GM12874 (cell line): ENCODE measurements around the gene LRRC73.

Experiments
- TF ChIP-seq, protein P1 (sequence below): IDR thresholded peaks from 2 replicates; pipeline ENCODE4 v1.5.1; 2011; ENCODE audit warnings: low read depth, mild to moderate bottlenecking, control low read depth, low read length, moderate library complexity; ENCODE audit not compliant: insufficient read depth

The LRRC73 gene

DNA sequence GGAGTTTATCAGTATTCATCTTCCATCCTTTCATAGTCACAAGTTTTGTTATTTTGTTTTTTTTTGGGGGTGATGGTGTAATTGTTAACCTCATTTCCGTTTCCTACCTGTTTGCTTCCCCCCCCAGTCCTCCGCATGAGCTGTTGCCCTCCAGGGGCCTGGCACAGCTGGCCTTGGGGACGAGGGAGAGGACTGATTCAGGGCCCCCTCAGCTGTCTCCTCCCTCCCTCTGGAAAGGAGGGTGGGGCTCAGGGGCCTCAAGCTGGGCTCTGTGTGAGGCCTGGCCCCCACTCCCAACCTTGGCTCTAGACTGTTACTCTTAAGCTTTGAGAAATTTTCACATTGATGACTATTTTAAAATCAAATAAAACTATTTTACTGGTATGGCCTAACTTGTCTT, 4.0 kb downstream of the LRRC73 start:
- TF ChIP-seq, protein P1, sequence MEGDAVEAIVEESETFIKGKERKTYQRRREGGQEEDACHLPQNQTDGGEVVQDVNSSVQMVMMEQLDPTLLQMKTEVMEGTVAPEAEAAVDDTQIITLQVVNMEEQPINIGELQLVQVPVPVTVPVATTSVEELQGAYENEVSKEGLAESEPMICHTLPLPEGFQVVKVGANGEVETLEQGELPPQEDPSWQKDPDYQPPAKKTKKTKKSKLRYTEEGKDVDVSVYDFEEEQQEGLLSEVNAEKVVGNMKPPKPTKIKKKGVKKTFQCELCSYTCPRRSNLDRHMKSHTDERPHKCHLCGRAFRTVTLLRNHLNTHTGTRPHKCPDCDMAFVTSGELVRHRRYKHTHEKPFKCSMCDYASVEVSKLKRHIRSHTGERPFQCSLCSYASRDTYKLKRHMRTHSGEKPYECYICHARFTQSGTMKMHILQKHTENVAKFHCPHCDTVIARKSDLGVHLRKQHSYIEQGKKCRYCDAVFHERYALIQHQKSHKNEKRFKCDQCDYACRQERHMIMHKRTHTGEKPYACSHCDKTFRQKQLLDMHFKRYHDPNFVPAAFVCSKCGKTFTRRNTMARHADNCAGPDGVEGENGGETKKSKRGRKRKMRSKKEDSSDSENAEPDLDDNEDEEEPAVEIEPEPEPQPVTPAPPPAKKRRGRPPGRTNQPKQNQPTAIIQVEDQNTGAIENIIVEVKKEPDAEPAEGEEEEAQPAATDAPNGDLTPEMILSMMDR, result no peak

DNA sequence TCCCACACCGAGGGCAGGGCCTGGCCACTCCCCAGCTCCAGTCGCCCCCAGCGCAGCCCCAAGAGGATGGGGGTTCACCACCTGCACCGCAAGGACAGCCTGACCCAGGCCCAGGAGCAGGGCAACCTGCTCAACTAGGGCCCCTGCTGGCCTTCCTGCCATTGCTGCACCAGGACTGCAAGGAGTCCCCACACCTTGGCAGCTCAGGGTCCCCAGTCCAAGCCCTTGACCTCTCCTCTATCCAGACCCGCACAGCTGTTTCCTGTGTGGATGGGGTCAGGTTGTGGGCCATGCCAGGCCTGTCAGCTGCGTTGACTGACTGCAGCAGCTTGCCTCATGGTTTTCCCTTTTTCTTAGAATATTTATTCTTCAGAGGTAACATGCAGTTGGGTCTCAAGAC, 4.4 kb downstream of the LRRC73 start:
- TF ChIP-seq, protein P1, result no peak

DNA sequence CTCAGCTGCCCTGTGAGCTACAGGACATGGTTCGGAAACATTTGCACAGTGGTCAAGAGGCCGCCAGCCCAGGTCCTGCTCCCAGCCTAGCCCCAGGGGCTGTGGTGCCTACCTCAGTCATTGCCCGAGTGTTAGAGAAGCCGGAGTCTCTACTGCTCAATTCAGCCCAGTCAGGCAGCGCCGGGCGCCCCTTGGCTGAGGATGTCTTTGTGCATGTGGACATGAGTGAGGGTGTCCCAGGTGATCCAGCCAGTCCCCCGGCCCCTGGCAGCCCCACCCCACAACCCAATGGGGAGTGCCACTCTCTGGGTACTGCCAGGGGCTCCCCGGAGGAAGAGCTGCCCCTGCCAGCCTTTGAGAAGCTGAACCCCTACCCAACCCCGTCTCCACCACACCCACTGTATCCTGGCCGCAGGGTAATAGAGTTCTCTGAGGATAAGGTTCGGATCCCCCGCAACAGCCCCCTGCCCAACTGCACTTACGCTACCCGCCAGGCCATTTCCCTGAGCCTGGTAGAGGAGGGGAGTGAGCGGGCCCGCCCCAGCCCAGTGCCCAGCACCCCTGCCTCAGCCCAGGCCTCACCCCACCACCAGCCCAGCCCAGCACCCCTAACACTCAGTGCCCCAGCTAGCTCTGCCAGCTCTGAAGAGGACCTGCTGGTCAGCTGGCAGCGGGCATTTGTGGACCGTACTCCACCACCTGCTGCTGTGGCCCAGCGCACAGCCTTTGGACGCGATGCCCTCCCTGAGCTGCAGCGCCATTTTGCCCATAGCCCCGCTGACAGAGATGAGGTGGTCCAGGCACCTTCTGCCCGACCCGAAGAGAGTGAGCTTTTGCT, 5.2 kb downstream of the LRRC73 start:
- TF ChIP-seq, protein P1, result no peak

DNA sequence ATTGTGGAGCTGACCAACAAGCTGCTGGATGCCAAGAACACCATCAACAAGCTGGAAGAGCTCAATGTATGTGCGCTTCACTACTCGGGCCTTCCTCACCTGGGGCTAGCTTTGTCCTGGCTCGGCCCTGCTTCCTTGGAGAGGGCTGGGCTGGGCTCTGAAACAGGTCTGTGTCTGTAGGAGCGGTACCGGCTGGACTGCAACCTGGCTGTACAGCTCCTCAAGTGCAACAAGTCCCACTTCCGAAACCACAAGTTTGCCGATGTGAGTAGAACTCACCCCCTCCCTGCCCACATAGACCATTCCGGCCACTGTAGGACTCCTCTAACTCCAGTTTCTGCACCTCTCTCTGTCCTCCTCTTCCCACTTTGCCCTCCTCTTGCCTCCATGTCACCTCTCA, 6.7 kb downstream of the LRRC73 start:
- TF ChIP-seq, protein P1, result no peak

DNA sequence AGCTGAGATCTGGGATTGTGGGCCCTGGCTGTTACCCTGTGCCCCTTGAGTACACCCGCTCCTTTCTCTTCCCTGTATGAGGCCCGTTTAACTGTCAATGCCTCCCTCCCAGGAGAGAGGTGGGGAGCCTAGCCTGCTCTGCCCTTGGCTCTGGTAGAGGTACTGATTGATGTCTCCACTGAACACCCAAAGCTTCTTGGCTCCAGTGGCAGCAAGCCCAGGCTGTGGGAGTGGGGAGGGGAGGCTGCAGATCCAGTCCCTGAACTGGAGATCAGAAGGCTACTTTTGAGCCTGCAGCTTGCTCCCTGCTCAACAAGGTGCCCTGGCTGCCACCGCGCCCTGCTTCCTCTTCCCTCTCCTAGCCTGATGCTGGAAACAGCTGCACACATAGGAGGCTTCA, 7.5 kb downstream of the LRRC73 start:
- TF ChIP-seq, protein P1, result no peak

DNA sequence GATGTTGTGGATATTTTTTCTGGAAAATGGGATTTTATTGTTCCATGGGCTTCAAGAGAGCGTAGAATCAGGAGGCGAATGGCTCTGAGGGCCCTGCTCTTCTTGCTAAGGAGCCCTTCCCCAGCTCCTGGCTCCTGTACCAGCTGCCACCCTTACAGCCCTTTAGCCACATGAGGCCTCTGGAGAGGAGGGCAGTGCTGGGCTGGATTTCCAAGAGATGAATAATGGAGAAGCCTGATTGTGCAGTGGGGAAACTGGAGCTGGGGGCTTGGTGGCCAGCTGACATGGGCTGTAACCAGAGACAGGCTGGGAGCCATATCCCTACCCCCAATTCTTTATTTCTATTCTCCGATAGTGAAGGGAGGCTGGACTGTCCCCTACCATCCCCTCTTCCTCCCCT, 9.2 kb downstream of the LRRC73 start:
- TF ChIP-seq, protein P1, result no peak

DNA sequence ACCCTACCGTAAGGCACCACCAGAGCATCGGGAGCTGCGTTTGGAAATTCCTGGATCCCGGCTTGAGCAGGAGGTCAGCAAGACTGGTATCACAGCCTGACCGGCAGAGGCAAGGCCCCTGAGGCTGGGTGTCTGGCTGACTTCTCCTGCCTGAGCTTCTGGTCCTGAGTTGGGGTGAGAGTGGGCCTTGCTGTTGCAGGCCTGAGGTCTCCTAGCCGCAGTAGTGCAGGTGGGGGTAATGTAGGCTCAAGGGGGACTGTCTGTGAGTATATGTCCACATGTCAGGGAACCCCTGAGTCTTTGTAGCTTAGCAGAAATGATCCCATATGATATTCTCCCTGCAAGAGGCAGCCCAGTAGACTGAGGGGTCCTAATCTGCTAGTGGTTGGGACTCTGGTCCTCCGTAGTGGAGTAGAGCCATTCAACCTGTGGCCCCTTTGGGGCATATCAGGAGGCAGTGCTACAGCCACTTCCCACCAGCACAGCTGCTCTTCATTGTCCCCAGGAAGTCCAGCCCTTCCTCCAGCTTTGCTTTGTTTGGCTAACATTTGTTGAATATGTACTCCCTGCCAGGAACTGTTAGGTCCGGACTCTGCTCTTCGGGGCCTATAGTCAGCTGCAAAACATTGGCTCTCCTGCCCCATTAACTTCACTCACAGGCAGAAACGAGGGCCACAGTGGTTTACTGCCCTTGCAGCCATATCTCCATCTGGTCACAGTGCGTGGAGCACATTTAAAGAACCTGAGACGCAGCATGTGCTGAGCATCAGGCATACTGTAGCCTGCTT, 10.9 kb downstream of the LRRC73 start:
- TF ChIP-seq, protein P1, result no peak
